Panc1 (cell line): ENCODE data around the gene FANK1.

Experiments used
- POLR2AphosphoS5 ChIP-seq: IDR thresholded peaks from 2 replicates; pipeline ENCODE4 v1.6.1; 2012; ENCODE audit warnings: mild to moderate bottlenecking, low read depth, low read length, moderate library complexity
- SIN3A ChIP-seq: IDR thresholded peaks from 2 replicates; pipeline ENCODE4 v1.6.1; 2012; ENCODE audit warnings: low read depth, mild to moderate bottlenecking, low read length, moderate library complexity, borderline replicate concordance; ENCODE audit not compliant: insufficient read depth
- TCF7L2 ChIP-seq: IDR thresholded peaks from 2 replicates; pipeline ENCODE4 v1.6.1; 2011; ENCODE audit warnings: mild to moderate bottlenecking, low read depth, low read length, inconsistent platforms
- TF ChIP-seq, protein P1 (sequence below): fragments of 450-650 bp; IDR thresholded peaks from 2 replicates; pipeline ENCODE4 v1.5.1; 2017; ENCODE audit warnings: mild to moderate bottlenecking
- TF ChIP-seq, protein P2 (sequence below), 2 experiments: IDR thresholded peaks; 2 replicates each; pipeline ENCODE4 v1.6.1; 2011 to 2012; ENCODE audit warnings: low read depth in 2 of 2, control low read depth in 1 of 2, low read length in 1 of 2, mild to moderate bottlenecking in 1 of 2, moderate library complexity in 1 of 2; ENCODE audit not compliant: insufficient read depth in 1 of 2

DNA sequence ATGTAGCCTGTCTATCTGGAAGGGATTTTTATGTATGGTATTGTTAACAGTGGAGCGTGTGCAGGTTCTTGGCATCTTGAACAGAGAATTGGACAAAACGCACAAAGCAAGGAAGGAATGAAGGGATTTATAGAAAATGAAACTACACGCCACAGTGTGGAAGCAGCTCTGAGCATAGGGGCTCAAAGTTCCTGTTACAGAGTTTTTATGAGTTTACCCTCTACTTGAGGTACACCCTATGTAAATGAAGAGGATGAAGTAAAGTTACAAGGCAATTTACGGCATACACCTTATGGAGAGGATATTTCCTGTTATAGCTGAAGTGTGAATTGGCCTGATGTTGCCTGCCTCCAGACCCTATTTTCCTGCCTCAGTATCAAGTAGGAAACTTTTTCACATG lies 33.3 kb downstream of the FANK1 start:
- TF ChIP-seq, protein P1, sequence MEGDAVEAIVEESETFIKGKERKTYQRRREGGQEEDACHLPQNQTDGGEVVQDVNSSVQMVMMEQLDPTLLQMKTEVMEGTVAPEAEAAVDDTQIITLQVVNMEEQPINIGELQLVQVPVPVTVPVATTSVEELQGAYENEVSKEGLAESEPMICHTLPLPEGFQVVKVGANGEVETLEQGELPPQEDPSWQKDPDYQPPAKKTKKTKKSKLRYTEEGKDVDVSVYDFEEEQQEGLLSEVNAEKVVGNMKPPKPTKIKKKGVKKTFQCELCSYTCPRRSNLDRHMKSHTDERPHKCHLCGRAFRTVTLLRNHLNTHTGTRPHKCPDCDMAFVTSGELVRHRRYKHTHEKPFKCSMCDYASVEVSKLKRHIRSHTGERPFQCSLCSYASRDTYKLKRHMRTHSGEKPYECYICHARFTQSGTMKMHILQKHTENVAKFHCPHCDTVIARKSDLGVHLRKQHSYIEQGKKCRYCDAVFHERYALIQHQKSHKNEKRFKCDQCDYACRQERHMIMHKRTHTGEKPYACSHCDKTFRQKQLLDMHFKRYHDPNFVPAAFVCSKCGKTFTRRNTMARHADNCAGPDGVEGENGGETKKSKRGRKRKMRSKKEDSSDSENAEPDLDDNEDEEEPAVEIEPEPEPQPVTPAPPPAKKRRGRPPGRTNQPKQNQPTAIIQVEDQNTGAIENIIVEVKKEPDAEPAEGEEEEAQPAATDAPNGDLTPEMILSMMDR = no peak
- TF ChIP-seq TCF7L2 (no peak), SIN3A (no peak), POLR2AphosphoS5 (no peak)
- TF ChIP-seq, protein P2, sequence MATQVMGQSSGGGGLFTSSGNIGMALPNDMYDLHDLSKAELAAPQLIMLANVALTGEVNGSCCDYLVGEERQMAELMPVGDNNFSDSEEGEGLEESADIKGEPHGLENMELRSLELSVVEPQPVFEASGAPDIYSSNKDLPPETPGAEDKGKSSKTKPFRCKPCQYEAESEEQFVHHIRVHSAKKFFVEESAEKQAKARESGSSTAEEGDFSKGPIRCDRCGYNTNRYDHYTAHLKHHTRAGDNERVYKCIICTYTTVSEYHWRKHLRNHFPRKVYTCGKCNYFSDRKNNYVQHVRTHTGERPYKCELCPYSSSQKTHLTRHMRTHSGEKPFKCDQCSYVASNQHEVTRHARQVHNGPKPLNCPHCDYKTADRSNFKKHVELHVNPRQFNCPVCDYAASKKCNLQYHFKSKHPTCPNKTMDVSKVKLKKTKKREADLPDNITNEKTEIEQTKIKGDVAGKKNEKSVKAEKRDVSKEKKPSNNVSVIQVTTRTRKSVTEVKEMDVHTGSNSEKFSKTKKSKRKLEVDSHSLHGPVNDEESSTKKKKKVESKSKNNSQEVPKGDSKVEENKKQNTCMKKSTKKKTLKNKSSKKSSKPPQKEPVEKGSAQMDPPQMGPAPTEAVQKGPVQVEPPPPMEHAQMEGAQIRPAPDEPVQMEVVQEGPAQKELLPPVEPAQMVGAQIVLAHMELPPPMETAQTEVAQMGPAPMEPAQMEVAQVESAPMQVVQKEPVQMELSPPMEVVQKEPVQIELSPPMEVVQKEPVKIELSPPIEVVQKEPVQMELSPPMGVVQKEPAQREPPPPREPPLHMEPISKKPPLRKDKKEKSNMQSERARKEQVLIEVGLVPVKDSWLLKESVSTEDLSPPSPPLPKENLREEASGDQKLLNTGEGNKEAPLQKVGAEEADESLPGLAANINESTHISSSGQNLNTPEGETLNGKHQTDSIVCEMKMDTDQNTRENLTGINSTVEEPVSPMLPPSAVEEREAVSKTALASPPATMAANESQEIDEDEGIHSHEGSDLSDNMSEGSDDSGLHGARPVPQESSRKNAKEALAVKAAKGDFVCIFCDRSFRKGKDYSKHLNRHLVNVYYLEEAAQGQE (IDR thresholded peaks at IDR 0.05; ENCODE audit: insufficient read depth in 1 of 2, low read depth in 2 of 2, low read length in 1 of 2) = no peak
